EL (cell line): ENCODE measurements around the gene PRKCE.
A peak's percentile ranks its signal among the peaks of the same experiment; 100 is the strongest.
"Not testable (repeated sequence)": the region's sequence is repeated elsewhere in the genome, so short reads cannot be mapped to it uniquely, and the experiment has no call there.

Experiments used
- DNase-seq: peaks from one replicate; pipeline ENCODE4 v3.0.0-alpha.2; 2016

The PRKCE gene

GRCh38 chr2:45844796-45845457 lies 193.5 kb downstream of the PRKCE start:
- no peak for DNase-seq

DNA sequence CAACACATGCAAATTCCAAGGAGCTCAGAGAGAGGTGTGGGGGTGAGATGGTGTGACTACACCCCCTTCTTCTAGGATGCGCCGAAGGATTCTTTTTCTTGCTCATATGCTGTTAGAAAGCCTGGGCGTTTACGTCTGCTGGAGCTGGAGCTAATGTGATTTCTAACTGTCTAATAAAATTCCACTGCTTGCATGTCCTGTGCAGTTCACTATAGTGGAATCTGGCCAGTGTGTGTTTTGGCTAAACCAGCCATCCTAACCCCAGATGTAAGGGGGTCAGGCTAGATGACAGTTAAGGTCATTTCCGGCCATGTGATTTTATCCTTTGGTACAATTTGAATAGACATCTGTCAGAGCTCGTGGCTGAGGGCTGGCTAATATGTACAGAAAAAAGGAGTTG lies 194.1 kb downstream of the PRKCE start:
- no peak for DNase-seq

DNA sequence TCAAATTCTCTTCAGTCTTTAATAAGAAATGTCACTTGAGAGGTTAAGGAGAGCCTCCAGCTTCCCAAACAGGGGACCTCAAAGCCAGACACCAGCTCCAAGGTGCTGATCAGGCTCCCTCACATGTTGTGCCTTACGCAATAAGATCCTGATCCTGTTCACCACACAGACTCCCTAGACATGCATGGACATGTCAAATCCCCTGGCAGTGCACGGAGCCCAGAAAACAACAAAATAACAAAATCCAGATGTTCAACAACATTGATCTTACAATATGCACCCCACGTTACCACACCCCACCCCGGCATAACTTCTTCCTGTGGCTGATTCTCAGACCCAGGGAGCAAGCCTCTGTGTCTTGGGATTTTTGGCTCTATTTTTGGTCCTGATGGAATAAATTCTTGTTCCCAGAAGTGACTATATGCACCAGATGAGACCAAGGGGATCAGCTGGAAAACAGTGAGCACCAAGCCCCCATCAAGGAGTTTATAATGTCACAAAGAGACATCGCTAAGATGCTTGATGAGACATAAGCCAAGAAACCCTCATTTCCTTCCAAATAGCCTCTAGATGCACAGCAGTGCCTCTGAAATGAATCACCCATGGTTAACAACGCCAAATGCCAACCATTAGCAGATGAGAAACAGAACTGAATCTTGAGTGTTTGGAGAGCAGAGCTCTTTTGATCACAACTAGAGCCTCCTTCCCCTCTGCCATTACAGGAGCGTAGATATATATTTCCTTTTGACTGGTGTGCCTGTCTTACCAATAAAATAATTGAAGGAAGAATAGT lies 198.2 kb downstream of the PRKCE start:
- peak; percentile 73 for DNase-seq

DNA sequence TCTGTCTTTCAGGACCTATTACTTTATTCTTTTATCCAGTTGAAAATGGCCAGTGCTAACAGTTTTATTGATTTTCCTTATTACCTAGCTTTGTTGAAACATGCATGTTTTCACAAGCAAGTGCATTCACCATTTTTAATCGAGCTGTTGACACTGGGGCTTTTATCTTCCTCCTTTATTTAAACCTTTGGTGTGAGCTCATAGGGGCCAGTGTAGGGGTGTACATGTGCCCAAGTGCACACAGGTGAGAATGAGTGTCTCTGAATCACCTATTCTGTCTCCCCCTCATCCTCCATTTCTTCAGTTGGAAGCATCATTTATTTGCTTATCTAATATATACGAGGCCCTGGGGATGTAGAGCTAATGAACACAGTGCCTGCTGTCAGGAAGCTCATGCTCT lies 199.1 kb downstream of the PRKCE start:
- no peak for DNase-seq

DNA sequence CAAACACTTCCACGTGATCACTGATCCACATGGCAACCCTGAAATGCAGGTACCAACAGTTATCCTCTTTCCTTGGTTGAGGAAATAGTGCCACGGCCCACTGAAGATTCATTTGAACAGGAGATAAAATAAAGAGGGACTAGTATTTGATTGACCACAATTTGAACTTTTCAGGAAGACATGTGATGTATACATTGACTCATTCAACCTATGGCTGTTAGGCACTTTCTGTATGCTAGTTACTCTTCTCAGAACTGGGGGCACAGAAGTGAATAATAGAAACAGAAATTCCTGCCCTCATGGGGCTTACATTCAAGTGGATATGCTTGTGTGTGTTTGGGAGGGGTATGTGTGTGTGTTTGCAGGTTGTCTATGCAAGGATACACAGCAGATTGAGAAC lies 199.6 kb downstream of the PRKCE start:
- DNase-seq = no peak

DNA sequence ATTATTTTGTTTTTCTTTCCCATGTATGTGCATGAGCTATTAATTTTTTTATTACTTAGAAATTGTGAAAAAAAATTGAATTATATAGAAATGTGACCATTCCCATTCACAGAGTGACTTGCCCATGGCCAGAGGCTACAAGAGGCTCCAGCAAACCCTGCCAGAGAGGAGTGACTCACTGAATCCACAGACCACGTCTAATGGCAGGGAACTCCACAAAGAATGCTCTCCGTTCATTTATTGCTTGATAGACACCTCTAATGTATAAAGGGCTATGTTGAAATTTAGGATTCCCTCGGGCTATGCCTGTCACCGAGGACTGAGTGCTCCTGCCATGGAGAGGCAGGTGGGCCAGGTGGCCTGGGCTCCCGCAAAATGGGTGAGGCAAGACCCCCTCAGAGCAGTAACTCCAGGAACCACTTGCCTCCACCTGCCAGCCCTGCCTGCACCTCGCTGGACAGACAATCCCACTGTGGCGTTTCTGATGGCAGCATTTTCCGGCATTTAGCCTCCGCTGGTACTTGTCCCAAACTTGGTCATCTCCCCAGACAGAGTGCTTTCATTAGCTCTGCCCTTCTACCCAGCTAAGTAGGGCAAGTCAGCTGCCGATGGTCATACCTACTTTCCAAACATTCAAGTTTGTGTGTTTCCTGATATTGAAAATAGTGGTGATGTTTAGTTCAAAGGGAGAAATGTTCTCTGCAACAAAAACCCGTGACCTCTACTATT lies 200.3 kb downstream of the PRKCE start:
- peak; percentile 87 for DNase-seq

- DNase-seq = no peak
These were observed 201.1 kb downstream of the PRKCE start for GRCh38 chr2:45852450-45853150.

GRCh38 chr2:45855374-45855773 lies 203.9 kb downstream of the PRKCE start:
- DNase-seq = no peak

DNA sequence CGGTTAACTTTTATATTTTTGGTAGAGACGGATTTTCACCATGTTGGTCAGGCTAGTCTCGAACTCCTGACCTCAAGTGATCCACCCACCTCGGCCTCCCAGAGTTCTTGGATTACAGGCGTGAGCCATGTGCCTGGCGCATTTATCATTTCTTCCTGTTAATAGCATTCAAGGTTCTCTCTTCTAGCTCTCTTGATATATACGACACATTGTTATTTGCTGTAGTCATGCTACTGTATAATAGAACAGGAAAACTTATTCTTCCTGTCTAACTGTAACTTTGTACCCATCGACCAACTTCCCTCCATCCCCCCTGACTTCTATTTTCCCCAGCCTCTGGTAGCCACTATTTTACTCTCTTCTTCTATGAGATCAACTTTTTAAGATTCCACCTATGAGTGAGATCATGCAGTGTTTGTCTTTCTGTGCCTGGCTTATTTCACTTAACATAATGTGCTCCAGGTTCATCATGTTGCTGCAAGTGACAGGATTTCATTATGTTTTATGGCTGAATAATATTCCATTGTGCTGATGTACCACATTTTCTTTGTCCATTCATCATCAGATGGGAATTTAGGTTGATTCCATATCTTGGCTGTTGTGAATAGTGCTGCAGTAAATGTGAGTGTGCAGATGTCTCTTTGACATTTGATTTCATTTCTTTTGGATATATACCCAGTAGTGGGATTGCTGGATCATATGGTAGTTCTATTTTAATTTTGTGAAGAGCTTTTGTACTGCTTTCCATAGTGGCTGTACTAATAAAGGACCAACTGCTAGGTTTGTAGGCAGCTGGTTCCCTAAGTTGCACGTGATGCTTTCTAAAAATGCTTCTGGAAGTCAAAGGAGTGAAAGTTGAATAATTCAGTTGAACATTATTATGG lies 205.2 kb downstream of the PRKCE start:
- no peak for DNase-seq

DNA sequence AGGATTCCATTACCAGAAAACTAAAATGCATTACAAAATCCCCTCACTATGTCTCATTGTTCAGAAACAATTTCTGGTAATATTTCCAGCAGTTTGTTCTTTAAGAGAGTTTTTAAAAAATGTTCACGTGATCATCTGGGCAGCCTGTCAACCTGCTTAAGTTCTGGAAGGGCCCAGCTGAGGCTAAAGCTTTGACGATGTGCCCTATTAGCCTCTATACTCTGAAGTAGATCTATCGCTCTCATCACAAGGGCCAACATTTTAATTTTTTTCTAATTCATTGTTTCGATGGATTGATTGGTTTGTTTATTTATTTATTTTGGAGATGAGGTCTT lies 205.8 kb downstream of the PRKCE start:
- no peak for DNase-seq

- no peak for DNase-seq
These were observed 206.5 kb downstream of the PRKCE start for GRCh38 chr2:45857867-45858520.

- DNase-seq = not testable (repeated sequence)
These were observed 207.4 kb downstream of the PRKCE start for GRCh38 chr2:45858872-45859271.

DNA sequence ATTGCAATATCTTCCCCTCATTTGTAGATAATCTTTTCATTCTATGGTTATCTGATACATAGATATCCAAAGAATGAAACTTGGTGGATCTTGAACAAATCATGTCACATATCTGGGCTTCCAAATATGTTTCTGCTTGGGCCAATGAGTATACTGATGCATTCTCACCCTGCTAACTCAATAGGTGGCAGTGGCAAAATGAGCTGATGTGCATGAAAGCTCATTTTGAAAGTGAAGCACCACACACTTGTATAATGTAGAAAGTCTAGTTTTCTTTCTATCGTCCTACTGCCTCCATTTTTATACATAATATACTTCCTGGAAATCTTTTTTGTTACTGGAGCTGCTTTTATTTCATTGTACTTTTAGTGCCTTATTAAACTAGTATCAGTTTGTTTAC lies 208.2 kb downstream of the PRKCE start:
- no peak for DNase-seq

GRCh38 chr2:45860136-45861121 lies 209.0 kb downstream of the PRKCE start:
- DNase-seq = peak; percentile 34

DNA sequence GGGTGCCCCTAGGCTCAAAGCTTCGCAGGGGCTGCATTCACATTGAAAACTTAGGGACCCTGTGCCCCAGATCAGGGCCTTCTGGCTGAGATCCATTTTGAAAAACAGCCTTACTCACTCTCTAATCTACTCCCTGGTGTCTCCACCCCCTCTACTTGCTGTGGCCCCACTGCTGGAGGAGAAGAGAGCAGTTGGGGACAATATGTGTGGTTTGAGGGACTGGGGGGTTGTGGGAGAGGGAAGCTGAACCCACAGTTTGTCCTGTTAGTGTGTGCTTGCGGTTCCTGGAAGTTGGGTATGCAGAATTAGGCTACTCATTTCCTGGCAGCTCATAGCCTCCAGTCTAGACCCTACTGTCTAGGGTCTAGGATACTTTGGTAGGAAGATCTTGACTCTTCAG lies 211.4 kb downstream of the PRKCE start:
- DNase-seq = no peak

- DNase-seq = no peak
These were observed 212.6 kb downstream of the PRKCE start for GRCh38 chr2:45864121-45864520.

DNA sequence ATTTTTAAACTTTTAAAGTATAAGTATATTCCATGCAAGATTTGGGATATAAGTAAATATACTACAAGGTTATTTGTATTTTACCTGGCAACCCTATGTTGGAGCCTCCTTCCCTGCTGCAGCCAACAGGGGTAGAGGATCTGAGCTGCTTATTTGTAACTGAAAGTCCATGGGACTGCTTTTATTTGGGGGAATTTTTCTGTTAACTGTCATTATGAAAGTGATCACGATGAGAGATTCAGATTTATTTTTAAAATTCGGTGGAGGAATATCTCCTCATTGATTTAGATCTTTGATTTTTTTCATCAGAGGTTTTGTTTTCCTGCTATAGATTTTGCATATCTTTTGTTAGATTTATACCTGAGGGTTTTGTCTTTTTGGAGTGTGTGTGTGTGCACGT lies 215.9 kb downstream of the PRKCE start:
- DNase-seq = no peak

DNA sequence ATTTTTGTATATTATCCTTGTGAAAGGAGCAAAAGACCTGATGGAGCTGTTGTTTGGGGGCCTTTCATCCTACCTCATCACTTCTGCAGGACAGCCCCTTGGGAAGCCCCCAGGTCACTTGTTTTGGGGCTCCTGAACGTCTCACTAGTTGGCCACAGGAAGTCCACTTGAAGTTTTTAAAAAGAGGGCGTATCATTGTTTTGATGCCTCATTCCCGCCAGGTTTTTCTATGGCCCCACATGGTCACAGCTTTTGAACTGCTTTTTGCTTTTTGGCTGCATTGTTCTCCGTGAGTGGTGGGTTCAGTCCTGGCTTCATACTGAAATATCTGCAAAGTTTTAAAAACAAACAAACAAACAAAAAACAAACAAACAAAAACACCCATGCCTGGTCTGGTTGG lies 216.3 kb downstream of the PRKCE start:
- DNase-seq = no peak

GRCh38 chr2:45869165-45869501 lies 217.7 kb downstream of the PRKCE start:
- DNase-seq = peak; percentile 49

DNA sequence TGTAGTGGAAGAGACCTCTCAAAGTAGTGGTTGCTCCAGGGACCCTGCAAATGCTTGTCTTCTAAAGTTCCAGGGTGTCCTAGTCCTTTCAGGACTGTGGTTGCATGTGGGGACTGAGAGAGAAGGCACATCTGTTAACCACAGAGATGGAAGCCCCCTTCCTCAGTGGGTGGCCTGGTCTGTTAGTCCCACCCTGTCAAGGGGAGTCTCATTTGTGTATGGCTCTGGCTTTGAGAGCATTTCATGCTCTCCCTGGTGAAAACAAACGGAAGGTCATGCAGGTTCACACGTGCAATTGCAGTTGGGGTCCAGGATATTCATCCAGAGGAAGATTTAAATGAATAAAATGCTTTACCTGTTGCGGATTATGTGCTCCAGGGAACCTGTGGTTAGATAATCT lies 219.6 kb downstream of the PRKCE start:
- DNase-seq = no peak

- no peak for DNase-seq
These were observed 220.1 kb downstream of the PRKCE start for GRCh38 chr2:45871541-45871940.
